Heart left ventricle (tissue), 16 donors: ENCODE results near the gene OR2K2. TPM values are rescaled to one million over a fixed set of nuclear protein-coding genes. Genes with fewer than 3 reads are reported as not detected.
"Not testable (repeated sequence)": the region's sequence is repeated elsewhere in the genome, so short reads cannot be mapped to it uniquely, and the experiment has no call there.

ENCODE experiments used
- ATAC-seq, 4 donors: fragments of 200-7000 bp; cut with Tn5 transposase; one replicate each; pipeline ENCODE4 v1.9.1; 2020 to 2022; ENCODE audit warnings: moderate library complexity in 4 of 4, mild to moderate bottlenecking in 3 of 4, moderate number of reproducible peaks in 1 of 4
- DNase-seq, 5 donors: peaks; one replicate each; pipeline ENCODE4 v3.0.0-alpha.2; 2020
- H3K27ac ChIP-seq, 12 donors: fragments of 200-600 bp; sonication (generic) in 4 of 12; one replicate each; pipeline versions ENCODE4 v1.5.0 to v1.8.0; 2016 to 2022; ENCODE audit warnings: mild to moderate bottlenecking in 2 of 12
- H3K27me3 ChIP-seq, 9 donors: fragments of 200-600 bp; sonication (generic) in 2 of 9; one replicate each; pipeline versions ENCODE4 v1.5.1 to v1.8.0; 2016 to 2022; ENCODE audit warnings: mild to moderate bottlenecking in 3 of 9
- H3K36me3 ChIP-seq, 9 donors: fragments of 200-600 bp; sonication (generic) in 2 of 9; one replicate each; pipeline versions ENCODE4 v1.5.0 to v1.8.0; 2018 to 2022; ENCODE audit warnings: mild to moderate bottlenecking in 2 of 9
- H3K4me1 ChIP-seq, 12 donors: fragments of 200-600 bp; sonication (generic) in 4 of 12; one replicate each; pipeline versions ENCODE4 v1.5.0 to v1.8.0; 2016 to 2022; ENCODE audit warnings: mild to moderate bottlenecking in 3 of 12
- H3K4me3 ChIP-seq, 12 donors: fragments of 200-600 bp; sonication (generic) in 4 of 12; one replicate each; pipeline versions ENCODE4 v1.5.0 to v1.8.0; 2017 to 2022; ENCODE audit warnings: mild to moderate bottlenecking in 9 of 12, moderate library complexity in 4 of 12
- H3K9me3 ChIP-seq, 12 donors: fragments of 200-600 bp; sonication (generic) in 4 of 12; one replicate each; pipeline versions ENCODE4 v1.5.0 to v1.8.0; 2016 to 2022; ENCODE audit warnings: mild to moderate bottlenecking in 1 of 12
- CTCF ChIP-seq, 12 donors: fragments of 200-600 bp; sonication (generic) in 4 of 12; IDR thresholded peaks; one replicate each; pipeline versions ENCODE4 v1.5.0 to v1.8.0; 2018 to 2022; ENCODE audit warnings: antibody characterized with exemption in 12 of 12, mild to moderate bottlenecking in 5 of 12
- POLR2A ChIP-seq, 2 donors: fragments of 450-650 bp; IDR thresholded peaks; one replicate each; pipeline ENCODE4 v1.6.1; 2017; ENCODE audit warnings: antibody characterized with exemption in 2 of 2, mild to moderate bottlenecking in 2 of 2, moderate library complexity in 2 of 2
- WGBS, 4 donors: extraction: QIAGEN DNeasy Blood & Tissue Kit in 2 of 4; methylation state at CpG; one replicate each; pipeline versions ENCODE4 v1.1.5 to v1.1.7; 2013 to 2018; 5-methylcytosine and 5-hydroxymethylcytosine counted together
- intact Hi-C, 10 donors: fragments of 100-400 bp; cut with DNase I; formaldehyde crosslinking; loops; one replicate each; pipeline versions ENCODE4 v1.11.1 to v1.14.2; 2022
- polyA plus RNA-seq, 2 donors: library from polyadenylated mRNA; stranded (reverse); fragments of 200-250 nt; gene quantifications; one replicate each; pipeline ENCODE4 v1.2.3, GENCODE V29; 2013
- total RNA-seq, 9 donors: library from RNA; depleted of rRNA in 2 of 9; stranded (reverse); fragments of >200 nt in 2 of 9; fragmentation: NEBNext Ultra II Directional in 3 of 9; extraction: Animal tissue kit (Norgen Biotek cat#: 25700) in 3 of 9; gene quantifications; one replicate each; pipeline versions ENCODE4 v1.1.0 to v1.2.4, GENCODE V29; 2016 to 2023
- donor health status: ischemic (EF 13 %, LVEDD 7.1; RV severe dilation, severe dysfunction).
- donor health status: healthy with polysubstance abuse.
- donor health status: DM: no; HTN: yes; CAD: no.
- donor health status: DM: no; HTN: no; CAD: no.
- donor health status: ischemic (EF 25% LVEDD 6.9; RV normal size, moderate dysfunction).
- donor health status: ischemic (EF 25% LVEDD 5.7; RV mildly dilated, moderate dysfunction).
- donor health status: healthy.
- donor health status: DM: yes; HTN: yes; CAD: no.
- donor health status: ischemic (EF 35%, LVEDD 5.7; RV mildly dilated, moderate dysfunction).
- donor health status: nonischemic (EF 11% LVEDD 7.7; RV severe dilation, severe dysfunction).
- donor health status: DM: yes; HTN: yes; CAD: no.
- donor health status: PGD.
- donor health status: ischemic (EF 29% LVEDD 5.4; RV normal size, mild dysfunction).
- donor health status: nonischemic (EF 23%, LVEDD 6.1; RV moderate dilation, normal function).

Gene OR2K2
- total and polyA plus RNA-seq, 11 donors = 0.25 TPM; not detected in 10

GRCh38 chr9:111282845-111283244 lies 47.2 kb downstream of the OR2K2 start:
- DNase-seq (no peak), ATAC-seq (no peak)
- Histone ChIP-seq H3K9me3 (no peaks in the 10 kb centered on the region), H3K27ac (peak overlapping the region in 1 of 12 donors; percentile 61), H3K36me3 (no peaks in the 10 kb centered on the region), H3K27me3 (peaks cover 0 to 3% (median 0%) of the 10 kb centered on the region in 9 donors), H3K4me3 (peak overlapping the region in 1 of 12 donors; percentile 38), H3K4me1 (peaks cover 0 to 14% (median 0%) of the 10 kb centered on the region in 12 donors)
- no peak for TF ChIP-seq CTCF (IDR thresholded peaks at IDR 0.05)
- no peak for TF ChIP-seq POLR2A (IDR thresholded peaks at IDR 0.05)
- intact Hi-C loops = no loop called here
- 50 to 59% (median 56%) methylated on average over 2 of the region's 2 CpGs for WGBS, 4 donors

GRCh38 chr9:111280795-111281194 lies 49.2 kb downstream of the OR2K2 start:
- H3K27ac ChIP-seq, H3K36me3 ChIP-seq, intact Hi-C loops, H3K4me1 ChIP-seq, H3K9me3 ChIP-seq, H3K4me3 ChIP-seq, ATAC-seq, DNase-seq, H3K27me3 ChIP-seq: not testable (repeated sequence)
- 92 to 97% (median 94%) methylated on average over 1 of the region's 1 CpG for WGBS, 4 donors

Other genes starting within 250 kb of the OR2K2 start
- gene ECPAS, start 154.2 kb upstream of the OR2K2 start, total RNA-seq = 100 to 1,000 TPM in 7 of 9 donors, 10 to 100 TPM in 2; 73.2 to 116 (median 103) TPM
- 10 to 100 TPM; 28.9 to 43.3 TPM for gene ECPAS, start 154.2 kb upstream of the OR2K2 start, polyA plus RNA-seq
- gene ZNF483, start 195.0 kb upstream of the OR2K2 start, total RNA-seq = 10 to 100 TPM in 2 of 9 donors, 1 to 10 TPM in 7; 1.4 to 13.9 (median 5.3) TPM
- gene ZNF483, start 195.0 kb upstream of the OR2K2 start, polyA plus RNA-seq = under 1 TPM; 0.22 to 0.61 TPM